ENCODE measurements around the gene ORM1.
"Not testable (repeated sequence)": the region's sequence is repeated elsewhere in the genome, so short reads cannot be mapped to it uniquely, and the experiment has no call there.

Gene ORM1

DNA sequence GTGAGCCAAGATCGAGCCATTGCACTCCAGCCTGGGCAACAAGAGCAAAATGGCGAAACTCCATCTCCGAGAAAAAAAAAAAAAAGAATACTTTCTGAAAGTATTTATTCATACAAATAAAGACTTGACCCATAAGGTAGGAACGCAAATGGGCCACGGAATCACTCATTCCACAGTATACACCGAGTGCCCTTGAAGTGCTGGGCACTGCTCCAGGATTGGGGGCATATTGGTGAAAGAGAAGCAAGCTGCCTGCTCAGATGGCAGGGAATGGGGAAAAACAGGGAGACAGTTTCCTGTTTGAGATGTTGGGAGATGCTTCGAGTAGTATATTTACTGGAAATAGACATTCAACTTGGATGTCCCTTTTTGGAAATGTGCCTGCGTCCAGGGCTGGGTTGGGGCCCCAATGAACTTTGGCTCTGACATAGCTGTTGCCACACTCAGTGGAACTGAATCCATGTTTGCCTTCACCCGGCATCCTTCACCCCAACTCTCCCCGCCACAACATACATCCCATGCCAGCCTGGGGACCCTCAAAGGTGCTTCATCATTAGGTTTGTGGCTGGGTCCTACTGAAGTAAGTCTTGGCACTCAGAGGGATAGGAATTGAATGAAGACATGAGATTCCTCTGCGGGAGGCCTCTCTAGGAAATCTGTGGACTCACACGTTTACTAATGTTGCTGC, 6.2 kb downstream of the ORM1 start:
- DNase-seq: not testable (repeated sequence)

DNA sequence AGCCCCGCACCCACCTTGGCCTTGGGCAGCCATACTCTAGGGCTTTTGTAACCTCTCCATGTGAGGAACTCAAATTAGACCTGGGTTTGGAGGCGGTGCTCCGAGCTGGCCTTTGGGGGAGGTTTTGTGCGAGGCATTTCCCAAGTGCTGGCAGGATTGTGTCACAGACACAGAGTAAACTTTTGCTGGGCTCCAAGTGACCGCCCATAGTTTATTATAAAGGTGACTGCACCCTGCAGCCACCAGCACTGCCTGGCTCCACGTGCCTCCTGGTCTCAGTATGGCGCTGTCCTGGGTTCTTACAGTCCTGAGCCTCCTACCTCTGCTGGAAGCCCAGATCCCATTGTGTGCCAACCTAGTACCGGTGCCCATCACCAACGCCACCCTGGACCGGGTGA, 6.7 kb downstream of the ORM1 start, which contains the start of gene ORM2:
ORM2 (plus strand) TSS at position 245 of the 398 bp plus-strand sequence; CDS start at position 281, 36 bp downstream.
- not testable (repeated sequence) for DNase-seq

DNA sequence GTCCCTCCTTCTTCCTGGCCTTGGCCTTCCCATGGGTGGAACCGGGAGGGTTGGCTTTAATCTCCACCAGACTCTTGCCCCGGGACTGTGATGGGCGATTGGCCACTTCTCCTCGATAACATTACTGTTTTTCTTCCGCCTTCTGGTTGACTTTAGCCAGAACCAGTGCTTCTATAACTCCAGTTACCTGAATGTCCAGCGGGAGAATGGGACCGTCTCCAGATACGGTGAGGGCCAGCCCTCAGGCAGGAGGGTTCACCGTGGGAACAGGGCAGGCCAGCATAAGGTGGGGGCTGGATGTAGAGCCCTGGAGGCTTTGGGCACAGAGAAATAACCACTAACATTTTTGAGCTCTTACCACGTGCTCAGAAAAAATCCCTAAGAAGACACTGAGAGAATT, 7.7 kb downstream of the ORM1 start:
- DNase-seq: no peak

DNA sequence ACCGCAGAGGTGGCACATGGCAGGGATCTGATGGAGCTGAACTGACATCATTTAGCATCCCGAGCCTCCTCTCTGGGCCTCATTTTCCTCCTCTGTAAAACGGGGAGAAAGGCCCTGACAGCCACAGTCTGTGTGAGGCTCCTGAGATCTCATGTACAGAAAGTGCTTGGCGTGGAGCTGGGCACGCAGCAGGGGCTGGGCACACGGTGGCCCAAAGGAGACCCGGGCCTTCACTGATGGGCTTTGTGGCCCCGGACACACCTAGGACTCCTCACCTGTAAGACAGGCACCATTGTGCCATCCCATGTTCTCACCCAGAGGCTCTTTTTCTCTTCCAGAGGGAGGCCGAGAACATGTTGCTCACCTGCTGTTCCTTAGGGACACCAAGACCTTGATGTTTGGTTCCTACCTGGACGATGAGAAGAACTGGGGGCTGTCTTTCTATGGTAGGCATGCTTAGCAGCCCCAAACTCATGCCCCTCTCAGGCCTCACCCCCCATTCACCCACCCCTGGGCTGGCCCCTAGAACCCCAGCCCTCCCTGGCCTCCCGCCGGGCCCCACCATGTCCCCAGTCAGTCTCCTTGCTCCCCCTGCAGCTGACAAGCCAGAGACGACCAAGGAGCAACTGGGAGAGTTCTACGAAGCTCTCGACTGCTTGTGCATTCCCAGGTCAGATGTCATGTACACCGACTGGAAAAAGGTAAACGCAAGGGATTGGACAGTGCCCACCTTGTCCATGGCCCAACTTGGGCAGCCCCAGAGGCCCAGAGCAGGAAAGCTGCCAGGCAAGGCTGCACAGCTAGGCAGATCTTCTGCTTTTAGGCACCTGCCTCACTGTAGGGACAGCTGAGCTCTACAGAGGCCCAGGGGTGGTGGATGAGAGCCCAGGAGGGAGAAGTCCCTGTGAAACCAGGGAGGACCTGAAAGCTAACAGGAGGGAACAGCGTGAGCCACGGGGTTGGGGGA, 8.6 kb downstream of the ORM1 start:
- not testable (repeated sequence) for DNase-seq

DNA sequence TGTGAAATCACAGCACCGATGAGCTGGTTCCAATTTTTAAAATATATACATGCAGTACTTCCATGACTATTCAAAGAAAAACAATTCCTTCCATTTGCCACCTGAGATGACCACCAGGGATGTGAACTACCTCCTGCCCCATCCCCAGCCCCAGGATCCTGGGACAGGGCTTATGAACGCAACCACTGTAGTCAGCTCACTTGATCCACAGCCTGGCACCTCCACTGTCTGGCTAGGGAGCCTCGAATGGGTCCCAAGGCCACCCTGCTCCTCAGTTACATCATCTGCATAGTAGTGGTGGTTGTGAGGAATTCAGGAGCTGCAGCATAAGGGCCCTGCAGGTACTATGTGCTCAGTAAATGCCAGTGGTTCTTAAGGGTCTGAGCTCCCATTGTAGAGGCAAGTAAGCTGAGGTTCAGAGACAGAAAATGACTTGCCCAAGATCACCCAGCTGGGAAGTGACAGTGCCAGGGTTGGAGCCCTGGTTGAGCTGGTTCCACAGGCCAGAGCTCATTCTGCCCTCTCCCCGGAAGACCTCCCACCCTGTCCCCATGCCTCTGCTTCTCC, 9.7 kb downstream of the ORM1 start:
- DNase-seq: not testable (repeated sequence)

DNA sequence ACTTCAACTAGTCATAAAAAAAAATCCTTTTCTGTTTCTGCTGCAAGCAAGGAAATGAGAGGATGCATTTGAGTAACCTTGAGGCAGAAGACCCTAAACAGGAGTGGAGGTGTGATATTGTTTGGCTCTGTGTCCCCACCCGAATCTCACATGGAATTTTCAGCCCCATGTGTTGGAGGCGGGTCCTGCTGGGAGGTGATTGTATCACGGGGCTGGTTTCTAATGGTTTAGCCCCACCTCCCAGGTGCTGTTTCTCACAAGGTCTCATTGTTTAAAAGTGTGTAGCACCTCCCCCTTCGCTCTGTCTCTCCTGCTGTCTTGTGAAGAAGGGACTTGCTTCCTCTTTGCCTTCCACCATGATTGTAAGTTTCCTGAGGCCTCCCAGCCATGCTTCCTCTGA, 10.8 kb downstream of the ORM1 start:
- DNase-seq: not testable (repeated sequence)

DNA sequence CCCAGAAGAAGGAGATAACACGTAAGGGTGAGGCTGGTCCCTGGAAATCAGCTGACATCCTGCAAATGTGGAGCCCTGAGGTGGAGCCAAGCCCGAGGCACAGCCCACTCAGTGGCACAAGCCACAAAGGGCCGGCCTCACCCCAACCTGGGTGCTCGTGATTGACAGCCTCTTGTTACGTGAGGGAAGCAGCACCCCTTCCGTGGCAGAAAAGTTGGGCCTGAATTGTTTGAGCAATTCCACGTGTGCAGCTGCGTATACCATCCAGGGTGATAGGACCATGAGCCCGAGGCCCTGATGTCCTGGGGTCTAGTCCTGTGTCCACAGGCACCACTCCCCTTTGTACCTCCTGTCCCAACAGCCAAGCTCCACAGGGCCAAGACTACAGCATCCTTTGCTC, 11.6 kb downstream of the ORM1 start:
- no peak for DNase-seq

DNA sequence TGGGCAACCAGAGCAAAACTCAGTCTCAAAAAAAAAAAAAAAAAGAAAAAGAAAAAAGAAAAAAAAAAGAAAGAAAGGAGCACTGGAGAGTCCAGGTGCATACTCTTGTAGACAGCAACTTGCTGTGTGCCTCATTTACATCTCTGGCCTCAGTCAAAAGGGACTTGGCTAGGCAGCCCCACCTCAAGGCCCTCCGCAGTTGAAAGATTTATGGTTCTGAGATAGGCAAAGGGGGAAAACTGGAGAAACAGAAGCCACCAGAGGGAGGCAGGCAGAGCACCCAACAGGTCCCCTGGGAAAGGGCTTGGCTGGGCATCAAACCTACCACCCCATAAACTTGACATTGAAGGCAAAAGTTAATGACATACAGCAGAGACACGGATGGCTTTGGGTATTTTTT, 12.8 kb downstream of the ORM1 start:
- DNase-seq: no peak

DNA sequence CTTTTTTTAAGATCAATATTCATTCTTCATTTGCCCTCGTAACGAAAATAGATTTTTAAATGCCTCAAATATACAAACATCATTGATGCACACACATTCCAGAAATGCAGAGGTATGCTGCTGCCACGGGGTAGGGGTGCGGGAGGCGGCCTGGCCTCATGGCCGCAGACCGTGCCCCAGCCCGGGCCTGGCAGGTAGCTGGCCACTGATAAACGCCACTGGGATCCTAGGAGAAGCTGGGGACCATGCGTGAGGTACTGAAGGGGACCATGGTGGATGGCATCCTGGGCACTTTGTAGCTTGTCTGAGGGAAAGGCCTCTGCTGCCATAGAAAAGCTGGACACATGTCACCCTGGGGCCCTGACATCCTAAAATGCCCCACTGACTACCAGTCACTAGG, 13.3 kb downstream of the ORM1 start:
- DNase-seq: no peak

DNA sequence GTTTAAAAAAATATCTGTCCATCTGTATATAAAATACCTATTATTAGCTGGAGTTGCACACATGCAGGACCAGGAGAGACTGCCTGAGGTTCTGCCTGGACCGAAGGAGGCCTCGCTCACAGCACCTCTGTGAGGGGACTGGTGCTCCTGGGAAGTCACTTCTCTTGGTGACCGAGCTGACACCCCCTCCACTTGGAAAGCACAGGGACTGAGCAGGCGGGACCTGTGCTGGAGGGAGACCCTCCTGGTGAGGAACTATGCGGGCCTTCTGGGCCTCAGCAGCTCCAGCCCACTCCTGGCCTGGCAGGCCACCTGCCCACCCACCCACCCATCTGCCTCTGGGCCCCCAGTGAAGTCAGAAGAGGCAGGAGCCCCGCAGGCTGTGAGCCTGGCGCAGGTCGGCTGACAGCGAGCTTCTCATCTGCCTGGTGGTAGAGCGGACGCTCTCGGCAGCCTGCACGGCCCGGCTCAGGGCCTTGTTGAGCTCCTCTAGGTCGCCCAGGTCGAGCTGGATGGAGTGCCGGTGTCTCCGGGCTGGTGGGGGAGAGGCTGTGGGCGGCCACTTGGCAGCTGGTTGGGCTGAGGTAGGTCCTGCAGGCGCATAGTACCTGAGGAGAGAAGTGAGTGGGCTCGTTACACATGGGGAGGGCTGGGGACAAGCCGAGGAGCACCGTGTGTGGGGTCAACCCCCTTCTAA, 13.9 kb downstream of the ORM1 start:
- no peak for DNase-seq

DNA sequence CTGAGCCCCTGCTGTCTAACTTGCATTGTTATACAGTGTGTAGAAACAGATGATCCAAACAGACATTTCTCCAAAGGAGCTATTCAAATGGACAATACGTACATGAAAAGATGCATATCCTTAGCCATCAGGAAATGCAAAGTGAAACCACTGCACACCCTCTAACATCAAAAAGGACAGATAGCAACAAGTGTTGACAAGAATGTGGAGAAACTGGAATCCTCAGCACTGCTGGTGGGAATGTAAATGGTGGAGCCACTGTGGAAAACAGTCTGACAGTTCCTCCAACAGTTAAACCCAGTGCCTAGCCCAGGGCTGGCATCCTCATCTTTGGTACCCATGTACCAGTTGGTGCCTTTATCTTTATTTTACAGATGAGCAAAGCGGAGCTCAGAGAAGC, 15.3 kb downstream of the ORM1 start:
- no peak for DNase-seq

DNA sequence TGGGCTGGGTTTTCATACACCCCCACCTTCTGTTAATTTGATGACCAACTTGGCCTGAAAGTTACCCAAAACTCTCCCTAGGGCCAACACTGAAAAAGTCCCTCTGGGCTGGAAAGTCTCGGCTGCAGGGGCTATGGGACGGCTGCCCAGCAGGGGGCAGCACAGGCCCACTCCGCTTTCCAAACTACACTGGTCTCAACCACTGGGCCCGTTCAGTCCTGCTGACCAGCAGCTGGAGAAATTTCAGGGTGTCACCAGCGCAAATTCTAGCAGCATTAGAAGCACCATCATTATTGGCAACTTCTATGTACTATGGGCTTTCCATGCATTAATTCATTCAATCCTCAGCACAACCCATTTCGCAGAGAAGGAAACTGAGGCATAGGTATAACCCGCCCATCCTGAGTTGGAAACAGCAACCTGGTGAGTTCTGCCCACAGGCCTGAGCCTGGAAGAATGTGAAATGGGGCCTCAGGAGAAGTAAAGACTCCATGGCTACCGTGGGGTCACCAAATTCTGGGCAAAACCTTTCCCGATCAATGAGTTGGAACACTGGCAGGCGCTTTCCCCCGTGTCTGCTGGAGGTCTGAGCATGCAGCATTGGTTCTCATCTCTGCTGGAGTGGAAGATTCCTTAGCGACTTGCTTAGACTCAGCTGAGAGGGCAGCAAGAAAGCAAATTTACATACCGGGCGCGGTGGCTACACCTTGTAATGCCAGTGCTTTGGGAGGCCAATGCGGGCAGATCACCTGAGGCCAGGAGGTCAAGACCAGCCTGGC, 16.4 kb downstream of the ORM1 start:
- peak; percentile 60 for DNase-seq

DNA sequence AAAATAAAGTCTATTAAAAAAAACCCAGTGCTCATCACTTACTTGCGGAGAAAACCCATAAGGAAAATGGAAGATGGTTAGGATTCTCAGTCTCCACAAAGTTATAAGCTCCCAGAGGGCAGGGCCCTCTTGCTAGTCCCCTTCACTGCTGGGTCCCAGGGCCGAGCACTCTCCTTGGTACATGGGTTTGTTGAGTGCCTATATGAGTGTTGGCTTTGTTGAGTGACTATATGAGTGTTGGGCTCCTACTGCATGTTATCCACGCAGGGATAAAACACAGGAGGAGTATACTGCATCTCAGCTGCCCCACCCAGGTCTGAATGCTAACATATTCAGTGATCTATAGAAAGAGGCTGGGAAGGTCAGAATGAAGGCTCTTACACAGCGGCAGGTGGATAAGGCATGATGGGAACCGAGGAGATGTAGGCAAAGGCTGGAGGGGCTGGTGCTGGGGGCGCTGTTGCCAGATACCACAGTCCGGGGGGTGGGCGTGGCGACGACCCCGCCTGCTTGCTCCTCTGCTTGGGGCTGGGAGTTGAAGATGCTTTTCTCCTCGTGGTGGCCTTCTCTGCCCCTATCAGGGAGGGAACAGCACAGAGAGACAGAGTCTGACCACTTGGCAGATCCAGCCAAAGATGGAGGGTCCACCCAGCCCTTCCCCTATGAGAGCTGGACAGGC, 18.4 kb downstream of the ORM1 start:
- DNase-seq: no peak

DNA sequence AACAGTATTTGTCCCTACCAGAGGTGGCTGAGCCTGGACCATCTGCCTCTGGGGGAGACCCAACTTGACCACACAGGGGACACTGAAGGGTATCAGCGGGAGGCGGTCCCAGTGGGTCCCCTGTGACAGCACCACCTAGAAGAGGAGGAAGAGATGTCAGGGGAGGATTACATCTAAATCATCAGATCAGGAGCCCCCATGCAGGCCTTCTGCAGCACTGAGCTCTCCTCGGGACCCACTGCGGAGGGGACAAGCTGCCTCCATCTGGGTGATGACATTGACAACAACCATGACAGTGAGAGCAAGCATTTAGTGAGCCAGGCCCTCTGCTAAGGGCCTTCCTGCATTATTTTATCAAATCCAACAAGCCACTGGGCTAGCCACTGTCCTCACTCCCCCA, 19.1 kb downstream of the ORM1 start:
- no peak for DNase-seq

DNA sequence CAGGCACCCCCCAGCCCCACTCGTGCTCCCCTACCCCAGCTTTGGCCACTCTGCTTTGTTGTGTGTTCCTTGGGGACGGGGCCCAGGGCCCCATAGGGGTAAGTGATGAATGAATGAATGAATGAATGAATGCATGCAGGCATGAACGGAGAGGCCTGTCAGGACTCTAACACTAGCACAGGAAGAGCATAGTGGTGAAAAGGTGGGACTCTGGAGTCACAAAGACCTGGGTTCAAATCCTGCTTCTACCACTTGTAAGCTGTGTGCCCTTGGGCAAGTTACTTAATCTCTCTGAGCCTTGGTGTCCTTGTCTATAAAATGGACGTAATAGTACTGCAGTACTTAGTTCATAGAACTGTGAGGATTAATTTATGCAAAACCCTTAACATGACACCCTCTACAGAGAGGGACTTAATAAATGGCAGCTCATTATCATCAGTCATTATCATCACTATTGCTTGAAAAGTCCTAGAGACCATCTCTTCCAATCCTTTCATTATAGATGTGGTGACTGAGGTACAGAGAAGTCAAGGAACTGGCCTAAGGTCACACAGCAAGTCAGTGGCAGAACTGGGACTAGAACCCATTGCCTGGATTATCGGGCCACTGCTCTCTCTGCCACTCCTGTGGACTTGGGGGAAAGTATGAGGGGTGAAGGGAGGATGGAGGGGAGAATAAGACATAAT, 20.0 kb downstream of the ORM1 start:
- DNase-seq: no peak

DNA sequence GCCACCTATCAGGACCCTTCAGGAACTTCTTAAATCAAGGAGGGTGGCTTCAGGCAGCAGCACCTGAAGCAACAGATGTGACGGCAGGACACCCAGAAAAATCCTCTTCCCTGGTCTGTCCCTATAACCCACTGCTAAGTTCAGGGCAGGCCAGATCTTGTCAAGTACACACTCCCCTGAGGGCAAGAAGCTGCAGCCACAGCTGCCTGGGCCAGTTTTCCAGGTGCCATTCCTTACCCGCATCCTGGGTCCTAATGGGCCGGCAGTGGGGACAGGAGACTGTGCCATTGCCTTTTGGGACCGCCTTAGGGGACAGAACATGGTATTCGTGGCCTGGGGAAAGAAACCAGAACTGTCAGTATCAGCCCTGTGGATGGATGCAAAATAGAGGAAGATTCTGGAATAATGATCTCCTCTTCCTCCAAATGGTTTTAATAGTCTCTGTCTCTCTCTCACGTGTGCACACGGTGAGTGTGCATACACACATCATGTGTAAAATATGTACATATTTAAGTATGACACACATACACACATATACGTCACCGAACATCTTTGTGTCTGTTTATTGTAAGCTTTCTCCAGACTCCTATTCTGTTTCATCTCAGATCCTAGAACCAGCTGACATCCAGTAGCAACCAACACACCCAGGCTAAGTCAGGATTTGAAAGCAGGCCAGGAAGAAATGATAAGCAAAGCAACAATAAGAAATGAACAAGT, 20.7 kb downstream of the ORM1 start:
- DNase-seq: no peak

DNA sequence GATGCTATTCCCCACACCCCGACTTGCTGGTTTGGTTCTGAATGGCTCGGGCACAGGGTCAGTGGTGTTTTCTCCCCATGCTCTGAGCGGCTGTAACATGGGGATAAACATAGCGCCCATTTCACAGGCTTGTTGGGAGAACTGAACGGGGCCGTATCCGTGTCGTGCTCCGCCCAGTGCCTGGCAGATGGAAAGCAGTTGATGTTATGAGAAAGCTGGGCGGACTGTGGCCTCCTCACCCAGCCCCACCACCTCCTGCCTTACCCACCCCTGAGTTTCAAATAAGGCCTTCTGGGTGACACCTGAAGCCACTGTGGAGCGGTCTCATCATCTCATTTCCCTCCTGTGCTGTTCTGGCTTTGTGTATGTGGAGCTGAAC, 21.3 kb downstream of the ORM1 start:
- DNase-seq: no peak

DNA sequence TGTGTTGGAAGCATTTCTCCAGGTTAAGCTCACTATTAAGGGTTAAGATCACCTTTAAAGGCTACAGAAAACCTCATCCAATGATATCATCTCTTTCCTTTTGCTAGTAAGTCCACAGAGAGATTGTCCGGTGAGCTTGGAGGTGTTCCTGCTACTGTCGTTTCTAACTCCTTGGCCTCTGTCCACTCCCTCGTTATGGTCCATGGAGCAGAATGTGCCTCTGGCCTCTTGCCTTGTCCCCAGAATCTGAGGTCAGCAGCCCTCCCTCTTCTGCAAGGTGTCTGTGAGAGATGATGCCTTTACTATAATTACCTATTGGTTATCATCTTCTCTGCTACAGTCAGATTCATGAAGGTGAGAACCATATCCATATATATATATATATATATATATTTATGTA, 21.8 kb downstream of the ORM1 start:
- DNase-seq: no peak

DNA sequence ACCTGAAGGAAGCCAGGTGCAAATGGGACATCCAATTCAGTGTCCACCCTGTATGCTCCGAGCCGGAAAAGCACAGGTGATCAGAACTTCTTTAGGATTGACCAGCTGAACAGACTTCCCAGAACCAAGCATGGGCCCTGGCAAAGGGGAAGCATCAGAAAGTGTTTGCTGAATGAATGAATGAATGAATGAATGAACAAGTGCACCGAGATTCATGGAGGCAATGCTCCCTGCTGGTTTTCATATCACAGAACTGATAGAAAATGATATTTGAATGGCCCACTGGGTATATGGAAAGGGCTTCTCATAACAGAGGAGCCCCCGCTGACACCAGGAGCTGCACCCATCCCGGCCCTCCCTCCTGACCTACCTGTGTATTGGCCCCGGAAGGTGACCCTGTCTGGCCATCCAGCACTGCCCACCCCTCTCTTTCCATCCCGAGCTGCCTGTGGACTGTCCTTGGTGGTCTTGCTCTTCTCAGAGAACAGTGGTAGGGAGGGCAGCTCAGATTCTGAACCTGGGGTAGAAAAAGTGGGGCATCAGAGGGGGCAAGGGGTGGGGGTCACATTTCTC, 22.7 kb downstream of the ORM1 start:
- DNase-seq: no peak

DNA sequence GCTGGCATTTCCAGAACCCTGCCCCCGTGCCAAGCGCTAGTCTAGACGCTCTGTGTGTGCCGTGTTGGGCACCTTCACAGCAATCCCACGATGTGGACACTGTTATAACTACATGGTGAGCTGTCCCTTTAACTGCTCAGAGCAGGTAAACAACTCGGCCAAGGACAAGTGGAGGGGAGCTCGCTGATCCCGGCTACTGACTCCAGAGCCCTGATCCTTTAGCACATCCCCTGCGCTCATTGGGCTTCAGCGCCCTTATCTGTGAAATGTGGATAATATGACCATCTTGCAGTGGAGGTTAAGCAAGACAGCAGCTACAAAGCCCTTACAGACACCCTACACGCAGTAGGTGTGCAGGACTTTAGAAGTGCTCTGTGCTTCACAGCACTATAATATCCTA, 23.2 kb downstream of the ORM1 start:
- DNase-seq: no peak

Data from CD4-positive, alpha-beta T cell treated with Interleukin-17A for 1 hour (primary cell).